IMR-90 (cell line): Measurements from ENCODE around the gene COL4A2. TPM values are rescaled to one million over a fixed set of nuclear protein-coding genes. Genes with fewer than 3 reads are reported as not detected.
A peak's percentile ranks its signal among the peaks of the same experiment; 100 is the strongest.

Source experiments
- ATAC-seq: fragments of 200-7000 bp; cut with Tn5 transposase; 2 replicates; pipeline ENCODE4 v1.9.1; 2020; ENCODE audit warnings: low read depth, mild to moderate bottlenecking, moderate library complexity
- BruUV-seq: library from RNA; stranded (reverse); fragments of 400-500 nt; replicated peaks from 2 replicates; lab custom pipeline; 2021; lab: Mats Ljungman, UMichigan
- CTCF ChIA-PET: fragments of 300-600 bp; formaldehyde crosslinking; extraction: SDS; loops from one replicate; lab custom pipeline; 2021; ENCODE audit warnings: antibody characterized with exemption; lab: Yijun Ruan, JAX
- POLR2A ChIA-PET: fragments of 300-600 bp; sonication (Branson Sonifier 250); formaldehyde crosslinking; loops from one replicate; lab custom pipeline; 2022; ENCODE audit warnings: antibody characterized with exemption; ENCODE audit not compliant: unreplicated experiment; lab: Charles Lee
- DNase-seq: peaks from one replicate; pipeline ENCODE4 v3.0.0; 2013
- H2AFZ ChIP-seq: replicated peaks from 2 replicates; pipeline ENCODE3; 2013; ENCODE audit warnings: low read length, mild to moderate bottlenecking; ENCODE audit not compliant: poor library complexity
- H2AK5ac ChIP-seq: 2 replicates; pipeline ENCODE4 v1.6.1; 2013; ENCODE audit warnings: low read depth, low read length, inconsistent platforms
- H2AK9ac ChIP-seq: replicated peaks from 2 replicates; pipeline ENCODE3; 2013; ENCODE audit warnings: mild to moderate bottlenecking, low read depth, low read length, moderate library complexity; ENCODE audit not compliant: poor library complexity
- H2BK120ac ChIP-seq: 2 replicates; pipeline ENCODE4 v1.6.1; 2013; ENCODE audit warnings: low read depth, low read length, inconsistent platforms
- H2BK15ac ChIP-seq: 3 replicates; pipeline ENCODE4 v1.6.1; 2013; ENCODE audit warnings: low read depth, low read length, inconsistent platforms
- H2BK20ac ChIP-seq: 2 replicates; pipeline ENCODE4 v1.6.1; 2013; ENCODE audit warnings: low read depth, mild to moderate bottlenecking, inconsistent platforms, low read length, moderate library complexity
- H2BK5ac ChIP-seq: 2 replicates; pipeline ENCODE4 v1.6.1; 2013; ENCODE audit warnings: mild to moderate bottlenecking, low read depth, low read length, inconsistent platforms; ENCODE audit not compliant: poor library complexity, severe bottlenecking
- H3K14ac ChIP-seq: replicated peaks from 2 replicates; pipeline ENCODE4 v1.6.1; 2013; ENCODE audit warnings: low read depth, low read length, inconsistent platforms
- H3K18ac ChIP-seq: 2 replicates; pipeline ENCODE4 v1.6.1; 2013; ENCODE audit warnings: low read depth, low read length, control low read depth
- H3K23ac ChIP-seq: 2 replicates; pipeline ENCODE4 v1.6.1; 2013; ENCODE audit warnings: low read depth, low read length, inconsistent platforms
- H3K27ac ChIP-seq: 2 replicates; pipeline ENCODE4 v1.5.1; 2013; ENCODE audit warnings: mild to moderate bottlenecking, control low read depth, low read length; ENCODE audit not compliant: insufficient read depth
- H3K27me3 ChIP-seq: 2 replicates; pipeline ENCODE4 v1.6.1; 2013; ENCODE audit warnings: low read length; ENCODE audit not compliant: control insufficient read depth, insufficient read depth
- H3K36me3 ChIP-seq: 2 replicates; pipeline ENCODE4 v1.6.1; 2013; ENCODE audit warnings: low read length, mixed read lengths; ENCODE audit not compliant: control insufficient read depth, insufficient read depth
- H3K4ac ChIP-seq: 2 replicates; pipeline ENCODE4 v1.6.1; 2013; ENCODE audit warnings: low read depth, low read length, inconsistent platforms
- H3K4me1 ChIP-seq: 2 replicates; pipeline ENCODE4 v1.6.1; 2013; ENCODE audit warnings: low read length, mixed read lengths; ENCODE audit not compliant: control insufficient read depth, insufficient read depth
- H3K4me2 ChIP-seq: 2 replicates; pipeline ENCODE4 v1.6.1; 2013; ENCODE audit warnings: low read depth, mild to moderate bottlenecking, control low read depth, low read length, moderate library complexity
- H3K4me3 ChIP-seq: 2 replicates; pipeline ENCODE4 v1.5.1; 2013; ENCODE audit warnings: low read depth, mild to moderate bottlenecking, control low read depth, low read length, moderate library complexity; ENCODE audit not compliant: insufficient read depth
- H3K56ac ChIP-seq: 2 replicates; pipeline ENCODE4 v1.6.1; 2013; ENCODE audit warnings: low read length, inconsistent platforms; ENCODE audit not compliant: insufficient read depth; ENCODE audit errors: extremely low read depth
- H3K79me1 ChIP-seq, 2 experiments: 2 replicates each; pipeline ENCODE4 v1.6.1; 2013; ENCODE audit warnings: low read length in 2 of 2, inconsistent platforms in 1 of 2, low read depth in 1 of 2
- H3K9ac ChIP-seq: 2 replicates; pipeline ENCODE4 v1.6.1; 2013; ENCODE audit warnings: low read depth, low read length, control low read depth
- H3K9me1 ChIP-seq: 2 replicates; pipeline ENCODE4 v1.6.1; 2013; ENCODE audit warnings: low read length, inconsistent platforms; ENCODE audit not compliant: insufficient read depth
- H3K9me3 ChIP-seq: 2 replicates; pipeline ENCODE4 v1.6.1; 2013; ENCODE audit warnings: low read length; ENCODE audit not compliant: control insufficient read depth, insufficient read depth
- H4K20me1 ChIP-seq: 2 replicates; pipeline ENCODE4 v1.6.1; 2013; ENCODE audit warnings: low read length, inconsistent platforms; ENCODE audit not compliant: insufficient read depth
- H4K5ac ChIP-seq: 2 replicates; pipeline ENCODE4 v1.6.1; 2013; ENCODE audit warnings: mild to moderate bottlenecking, low read depth, low read length, control low read depth
- H4K8ac ChIP-seq, 2 experiments: 2 replicates each; pipeline ENCODE4 v1.6.1; 2013; ENCODE audit warnings: low read depth in 2 of 2, low read length in 2 of 2, control low read depth in 1 of 2, inconsistent platforms in 1 of 2
- H4K91ac ChIP-seq: 2 replicates; pipeline ENCODE4 v1.6.1; 2013; ENCODE audit warnings: low read depth, low read length, inconsistent platforms; ENCODE audit not compliant: insufficient read depth
- BHLHE40 ChIP-seq: fragments of 150-350 bp; IDR thresholded peaks from 2 replicates; pipeline ENCODE4 v1.6.1; 2016; ENCODE audit warnings: mild to moderate bottlenecking, low read depth, low read length
- CEBPB ChIP-seq: IDR thresholded peaks from 2 replicates; pipeline ENCODE4 v1.6.1; 2012; ENCODE audit warnings: low read depth, low read length, improper control_type of control experiment
- CHD1 ChIP-seq: IDR thresholded peaks from 2 replicates; pipeline ENCODE4 v1.6.1; 2012; ENCODE audit warnings: low read depth, low read length, improper control_type of control experiment
- FOS ChIP-seq: fragments of 150-350 bp; IDR thresholded peaks from 2 replicates; pipeline ENCODE4 v1.6.1; 2016; ENCODE audit warnings: low read depth, low read length
- MAFK ChIP-seq: IDR thresholded peaks from 2 replicates; pipeline ENCODE4 v1.6.1; 2012; ENCODE audit warnings: low read depth, low read length, improper control_type of control experiment
- MAZ ChIP-seq: IDR thresholded peaks from 2 replicates; pipeline ENCODE4 v1.6.1; 2012; ENCODE audit warnings: low read depth, mild to moderate bottlenecking, low read length, improper control_type of control experiment, moderate library complexity, borderline replicate concordance
- MXI1 ChIP-seq: IDR thresholded peaks from 2 replicates; pipeline ENCODE4 v1.6.1; 2012; ENCODE audit warnings: low read depth, mild to moderate bottlenecking, low read length, moderate library complexity, borderline replicate concordance
- POLR2A ChIP-seq: IDR thresholded peaks from 2 replicates; pipeline ENCODE4 v1.6.1; 2012; ENCODE audit warnings: mild to moderate bottlenecking, low read depth, low read length
- RAD21 ChIP-seq: IDR thresholded peaks from 2 replicates; pipeline ENCODE4 v1.6.1; 2012; ENCODE audit warnings: low read length, improper control_type of control experiment
- RCOR1 ChIP-seq: IDR thresholded peaks from 2 replicates; pipeline ENCODE4 v1.6.1; 2012; ENCODE audit warnings: mild to moderate bottlenecking, low read length, improper control_type of control experiment; ENCODE audit not compliant: insufficient replicate concordance
- RFX5 ChIP-seq: IDR thresholded peaks from 2 replicates; pipeline ENCODE4 v1.8.0; 2012; ENCODE audit warnings: low read depth, mild to moderate bottlenecking, low read length, moderate library complexity
- SMC3 ChIP-seq: fragments of 150-350 bp; IDR thresholded peaks from 2 replicates; pipeline ENCODE4 v1.6.1; 2016; ENCODE audit warnings: low read depth, mild to moderate bottlenecking, antibody characterized with exemption, low read length, moderate library complexity
- USF2 ChIP-seq: fragments of 150-350 bp; IDR thresholded peaks from 2 replicates; pipeline ENCODE4 v1.6.1; 2017; ENCODE audit warnings: mild to moderate bottlenecking, antibody characterized with exemption, low read length, low read depth
- WGBS, 2 experiments: methylation state at CpG; one replicate each; pipeline versions ENCODE4 v1.1.5 to v1.1.7; 2013; ENCODE audit warnings: missing lambda C conversion rate in 2 of 2; ENCODE audit not compliant: insufficient read length in 1 of 2; ENCODE audit errors: extremely low coverage in 2 of 2; 5-methylcytosine and 5-hydroxymethylcytosine counted together
- dilution Hi-C: fragments of 300-500 bp; cut with HindIII; formaldehyde crosslinking; loops from one replicate; pipeline ENCODE4 v1.14.3; 2018; ENCODE audit warnings: low sequenced_read_pairs; ENCODE audit not compliant: unreplicated experiment
- in situ Hi-C: fragments of 300-500 bp; cut with MboI; formaldehyde crosslinking; loops from 3 replicates; pipeline ENCODE4 v1.14.3; 2019; ENCODE audit warnings: low sequenced_read_pairs, inconsistent platforms, mixed read lengths
- intact Hi-C: fragments of 100-400 bp; cut with micrococcal nuclease; formaldehyde crosslinking; loops from 2 replicates; pipeline ENCODE4 v1.10.0; 2022
- polyA plus RNA-seq, 3 experiments: library from polyadenylated mRNA; depleted of rRNA; stranded (reverse); fragments of >200 nt; gene quantifications; 2 replicates each; pipeline ENCODE4 v1.2.3, GENCODE V29; 2012; ENCODE audit warnings: low replicate concordance in 1 of 3
- total RNA-seq: library from RNA; depleted of rRNA; stranded (reverse); fragments of >200 nt; gene quantifications from 2 replicates; pipeline ENCODE4 v1.2.3, GENCODE V29; 2012
- TF ChIP-seq, protein P1 (sequence below): fragments of 150-350 bp; IDR thresholded peaks from 2 replicates; pipeline ENCODE4 v1.6.1; 2016; ENCODE audit warnings: low read depth, mild to moderate bottlenecking, low read length, moderate library complexity, borderline replicate concordance
- TF ChIP-seq, protein P2 (sequence below): conservative IDR thresholded peaks from 2 replicates; pipeline ENCODE4 v1.5.1; 2012; ENCODE audit warnings: mild to moderate bottlenecking, low read depth, low read length, improper control_type of control experiment

The COL4A2 gene
- total and polyA plus RNA-seq, 2 of the 4 experiments (the other 2 are of a cell fraction): 90.7 to 457 TPM

GRCh38 chr13:110402299-110403069 is 95.4 kb downstream of the COL4A2 start:
- peak overlapping the region; percentile 99 for H2BK5ac ChIP-seq
- peaks cover 49% of the 10 kb centered on the region for H3K4me1 ChIP-seq
- 0 out of 2 replicates have a peak, but pooled peaks cover 6% of the 10 kb centered on the region for H4K20me1 ChIP-seq
- ChIA-PET CTCF (no interaction called here), POLR2A (no interaction called here)
- H2AK9ac ChIP-seq: peak overlapping the region; percentile 55
- dilution Hi-C loops (no loop called here), in situ Hi-C loops (no loop called here), intact Hi-C loops (no loop called here)
- H3K4ac ChIP-seq: peak overlapping the region; percentile 99
- H2AFZ ChIP-seq: peak overlapping the region; percentile 15
- H3K14ac ChIP-seq: peak overlapping the region; percentile 88
- 100% methylated on average over 3 of the region's 9 CpGs; no CpG with 5 or more reads in 1 of the 2 experiments for WGBS, 2 experiments
- H3K4me3 ChIP-seq: no peak overlapping the region
- H3K4me2 ChIP-seq: no peak overlapping the region
- H4K91ac ChIP-seq: peak overlapping the region; percentile 99
- no peaks in the 10 kb centered on the region for H3K9me3 ChIP-seq
- H4K5ac ChIP-seq: peak overlapping the region; percentile 98
- H3K18ac ChIP-seq: peak overlapping the region; percentile 96
- H3K23ac ChIP-seq: peak overlapping the region; percentile 88
- H4K8ac ChIP-seq: peak overlapping the region; percentile 84 to 91
- H2BK20ac ChIP-seq: peak overlapping the region; percentile 97
- no peaks in the 10 kb centered on the region for H3K27me3 ChIP-seq
- H3K79me1 ChIP-seq: peaks cover 39 to 79% of the 10 kb centered on the region in 2 experiments
- H3K27ac ChIP-seq: peak overlapping the region; percentile 98
- H3K9ac ChIP-seq: peak overlapping the region; percentile 44; the same call in 1 of the 2 replicates
- peaks cover 7% of the 10 kb centered on the region for H3K36me3 ChIP-seq
- peak overlapping the region; percentile 94 for H2BK120ac ChIP-seq
- BruUV-seq: no TSS peak
- ATAC-seq (no peak), DNase-seq (no peak)
- peaks cover 29% of the 10 kb centered on the region for H3K9me1 ChIP-seq
- H2AK5ac ChIP-seq: peak overlapping the region; percentile 99
- peak overlapping the region; percentile 97; the same call in 2 of the 3 replicates for H2BK15ac ChIP-seq
- peak overlapping the region; percentile 80 for H3K56ac ChIP-seq
- TF ChIP-seq, protein P1, sequence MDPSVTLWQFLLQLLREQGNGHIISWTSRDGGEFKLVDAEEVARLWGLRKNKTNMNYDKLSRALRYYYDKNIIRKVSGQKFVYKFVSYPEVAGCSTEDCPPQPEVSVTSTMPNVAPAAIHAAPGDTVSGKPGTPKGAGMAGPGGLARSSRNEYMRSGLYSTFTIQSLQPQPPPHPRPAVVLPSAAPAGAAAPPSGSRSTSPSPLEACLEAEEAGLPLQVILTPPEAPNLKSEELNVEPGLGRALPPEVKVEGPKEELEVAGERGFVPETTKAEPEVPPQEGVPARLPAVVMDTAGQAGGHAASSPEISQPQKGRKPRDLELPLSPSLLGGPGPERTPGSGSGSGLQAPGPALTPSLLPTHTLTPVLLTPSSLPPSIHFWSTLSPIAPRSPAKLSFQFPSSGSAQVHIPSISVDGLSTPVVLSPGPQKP: no peak
- TF ChIP-seq MXI1 (no peak), USF2 (no peak), MAFK (no peak), MAZ (no peak), RCOR1 (no peak), CEBPB (no peak), FOS (no peak), SMC3 (no peak), POLR2A (no peak), CHD1 (no peak), BHLHE40 (no peak), RAD21 (no peak), RFX5 (no peak)
- TF ChIP-seq, protein P2, sequence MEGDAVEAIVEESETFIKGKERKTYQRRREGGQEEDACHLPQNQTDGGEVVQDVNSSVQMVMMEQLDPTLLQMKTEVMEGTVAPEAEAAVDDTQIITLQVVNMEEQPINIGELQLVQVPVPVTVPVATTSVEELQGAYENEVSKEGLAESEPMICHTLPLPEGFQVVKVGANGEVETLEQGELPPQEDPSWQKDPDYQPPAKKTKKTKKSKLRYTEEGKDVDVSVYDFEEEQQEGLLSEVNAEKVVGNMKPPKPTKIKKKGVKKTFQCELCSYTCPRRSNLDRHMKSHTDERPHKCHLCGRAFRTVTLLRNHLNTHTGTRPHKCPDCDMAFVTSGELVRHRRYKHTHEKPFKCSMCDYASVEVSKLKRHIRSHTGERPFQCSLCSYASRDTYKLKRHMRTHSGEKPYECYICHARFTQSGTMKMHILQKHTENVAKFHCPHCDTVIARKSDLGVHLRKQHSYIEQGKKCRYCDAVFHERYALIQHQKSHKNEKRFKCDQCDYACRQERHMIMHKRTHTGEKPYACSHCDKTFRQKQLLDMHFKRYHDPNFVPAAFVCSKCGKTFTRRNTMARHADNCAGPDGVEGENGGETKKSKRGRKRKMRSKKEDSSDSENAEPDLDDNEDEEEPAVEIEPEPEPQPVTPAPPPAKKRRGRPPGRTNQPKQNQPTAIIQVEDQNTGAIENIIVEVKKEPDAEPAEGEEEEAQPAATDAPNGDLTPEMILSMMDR: no peak
